ENCODE results near the gene C1QTNF7.

Gene C1QTNF7

DNA sequence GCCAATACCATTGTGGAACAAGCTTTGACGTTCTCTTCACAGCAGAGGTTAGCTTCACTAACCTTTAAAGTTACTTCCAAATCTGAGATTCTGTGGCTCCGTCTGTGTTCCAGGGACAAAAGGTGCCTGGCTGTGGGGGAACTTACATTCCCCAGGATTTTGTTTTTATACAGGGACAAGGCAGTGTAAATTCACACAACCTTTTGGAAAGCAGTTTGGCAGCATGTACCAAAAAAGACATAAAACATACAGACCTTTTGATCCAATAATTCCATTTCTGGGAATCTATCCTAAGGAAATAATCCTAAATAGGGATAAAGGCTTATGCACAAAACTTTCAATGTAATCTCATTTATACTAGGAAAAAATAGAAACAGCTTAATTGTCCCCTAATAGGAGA is 8.9 kb upstream of the C1QTNF7 start:
- no peak for ATAC-seq
- TF ChIP-seq SNAI2 (CRISPR knock-in tag; IDR thresholded peaks at IDR 0.05) = no peak
- TF ChIP-seq CSDC2 (CRISPR knock-in tag; IDR thresholded peaks at IDR 0.05) = no peak
- no peak for TF ChIP-seq ESRRG (CRISPR knock-in tag; IDR thresholded peaks at IDR 0.05)
- no peak for TF ChIP-seq TOX (CRISPR knock-in tag; IDR thresholded peaks at IDR 0.05; ENCODE audit: borderline replicate concordance)
- no peak for TF ChIP-seq OSR1 (CRISPR knock-in tag; IDR thresholded peaks at IDR 0.05)
- TF ChIP-seq TCF4 (CRISPR knock-in tag; IDR thresholded peaks at IDR 0.05; ENCODE audit: borderline replicate concordance) = no peak
- no peak for TF ChIP-seq RARB (CRISPR knock-in tag; IDR thresholded peaks at IDR 0.05)
- TF ChIP-seq, protein P1, sequence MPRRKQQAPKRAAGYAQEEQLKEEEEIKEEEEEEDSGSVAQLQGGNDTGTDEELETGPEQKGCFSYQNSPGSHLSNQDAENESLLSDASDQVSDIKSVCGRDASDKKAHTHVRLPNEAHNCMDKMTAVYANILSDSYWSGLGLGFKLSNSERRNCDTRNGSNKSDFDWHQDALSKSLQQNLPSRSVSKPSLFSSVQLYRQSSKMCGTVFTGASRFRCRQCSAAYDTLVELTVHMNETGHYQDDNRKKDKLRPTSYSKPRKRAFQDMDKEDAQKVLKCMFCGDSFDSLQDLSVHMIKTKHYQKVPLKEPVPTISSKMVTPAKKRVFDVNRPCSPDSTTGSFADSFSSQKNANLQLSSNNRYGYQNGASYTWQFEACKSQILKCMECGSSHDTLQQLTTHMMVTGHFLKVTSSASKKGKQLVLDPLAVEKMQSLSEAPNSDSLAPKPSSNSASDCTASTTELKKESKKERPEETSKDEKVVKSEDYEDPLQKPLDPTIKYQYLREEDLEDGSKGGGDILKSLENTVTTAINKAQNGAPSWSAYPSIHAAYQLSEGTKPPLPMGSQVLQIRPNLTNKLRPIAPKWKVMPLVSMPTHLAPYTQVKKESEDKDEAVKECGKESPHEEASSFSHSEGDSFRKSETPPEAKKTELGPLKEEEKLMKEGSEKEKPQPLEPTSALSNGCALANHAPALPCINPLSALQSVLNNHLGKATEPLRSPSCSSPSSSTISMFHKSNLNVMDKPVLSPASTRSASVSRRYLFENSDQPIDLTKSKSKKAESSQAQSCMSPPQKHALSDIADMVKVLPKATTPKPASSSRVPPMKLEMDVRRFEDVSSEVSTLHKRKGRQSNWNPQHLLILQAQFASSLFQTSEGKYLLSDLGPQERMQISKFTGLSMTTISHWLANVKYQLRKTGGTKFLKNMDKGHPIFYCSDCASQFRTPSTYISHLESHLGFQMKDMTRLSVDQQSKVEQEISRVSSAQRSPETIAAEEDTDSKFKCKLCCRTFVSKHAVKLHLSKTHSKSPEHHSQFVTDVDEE (CRISPR knock-in tag; IDR thresholded peaks at IDR 0.05) = no peak
- TF ChIP-seq ZNF70 (CRISPR knock-in tag; IDR thresholded peaks at IDR 0.05) = no peak
- no peak for TF ChIP-seq BACH2 (CRISPR knock-in tag; IDR thresholded peaks at IDR 0.05; ENCODE audit: borderline replicate concordance)
- no peak for TF ChIP-seq ISL1 (CRISPR knock-in tag; IDR thresholded peaks at IDR 0.05)
- TF ChIP-seq, protein P2, sequence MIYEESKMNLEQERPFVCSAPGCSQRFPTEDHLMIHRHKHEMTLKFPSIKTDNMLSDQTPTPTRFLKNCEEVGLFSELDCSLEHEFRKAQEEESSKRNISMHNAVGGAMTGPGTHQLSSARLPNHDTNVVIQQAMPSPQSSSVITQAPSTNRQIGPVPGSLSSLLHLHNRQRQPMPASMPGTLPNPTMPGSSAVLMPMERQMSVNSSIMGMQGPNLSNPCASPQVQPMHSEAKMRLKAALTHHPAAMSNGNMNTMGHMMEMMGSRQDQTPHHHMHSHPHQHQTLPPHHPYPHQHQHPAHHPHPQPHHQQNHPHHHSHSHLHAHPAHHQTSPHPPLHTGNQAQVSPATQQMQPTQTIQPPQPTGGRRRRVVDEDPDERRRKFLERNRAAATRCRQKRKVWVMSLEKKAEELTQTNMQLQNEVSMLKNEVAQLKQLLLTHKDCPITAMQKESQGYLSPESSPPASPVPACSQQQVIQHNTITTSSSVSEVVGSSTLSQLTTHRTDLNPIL (CRISPR knock-in tag; IDR thresholded peaks at IDR 0.05; ENCODE audit: low read depth) = no peak
- no peak for TF ChIP-seq ZNF8 (CRISPR knock-in tag; IDR thresholded peaks at IDR 0.05)

DNA sequence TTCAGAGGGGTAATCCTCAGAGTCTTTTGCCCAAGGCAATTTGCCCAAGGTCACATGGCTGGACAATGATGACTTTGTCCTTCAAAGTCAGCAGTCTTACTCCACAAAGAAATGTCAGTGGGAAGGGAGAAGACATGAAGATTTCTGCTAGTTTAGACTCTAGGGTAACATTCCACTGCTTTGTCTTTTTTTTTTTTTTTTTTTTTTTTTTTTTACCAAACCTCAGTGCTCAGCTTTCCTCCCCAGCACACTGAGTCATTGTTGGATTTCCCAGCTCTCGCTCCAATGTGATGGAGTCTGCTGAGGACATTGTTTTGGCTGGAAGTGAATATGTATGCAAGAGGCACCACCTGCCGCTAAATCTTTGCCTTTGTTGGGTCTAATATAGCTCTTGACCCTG is 7.2 kb upstream of the C1QTNF7 start:
- no peak for TF ChIP-seq ISL1 (CRISPR knock-in tag; IDR thresholded peaks at IDR 0.05)
- TF ChIP-seq RARB (CRISPR knock-in tag; IDR thresholded peaks at IDR 0.05) = no peak
- no peak for TF ChIP-seq ZFP3 (CRISPR knock-in tag; IDR thresholded peaks at IDR 0.05)
- TF ChIP-seq ZNF70 (CRISPR knock-in tag; IDR thresholded peaks at IDR 0.05) = no peak
- TF ChIP-seq OSR1 (CRISPR knock-in tag; IDR thresholded peaks at IDR 0.05) = no peak
- TF ChIP-seq, protein P3, sequence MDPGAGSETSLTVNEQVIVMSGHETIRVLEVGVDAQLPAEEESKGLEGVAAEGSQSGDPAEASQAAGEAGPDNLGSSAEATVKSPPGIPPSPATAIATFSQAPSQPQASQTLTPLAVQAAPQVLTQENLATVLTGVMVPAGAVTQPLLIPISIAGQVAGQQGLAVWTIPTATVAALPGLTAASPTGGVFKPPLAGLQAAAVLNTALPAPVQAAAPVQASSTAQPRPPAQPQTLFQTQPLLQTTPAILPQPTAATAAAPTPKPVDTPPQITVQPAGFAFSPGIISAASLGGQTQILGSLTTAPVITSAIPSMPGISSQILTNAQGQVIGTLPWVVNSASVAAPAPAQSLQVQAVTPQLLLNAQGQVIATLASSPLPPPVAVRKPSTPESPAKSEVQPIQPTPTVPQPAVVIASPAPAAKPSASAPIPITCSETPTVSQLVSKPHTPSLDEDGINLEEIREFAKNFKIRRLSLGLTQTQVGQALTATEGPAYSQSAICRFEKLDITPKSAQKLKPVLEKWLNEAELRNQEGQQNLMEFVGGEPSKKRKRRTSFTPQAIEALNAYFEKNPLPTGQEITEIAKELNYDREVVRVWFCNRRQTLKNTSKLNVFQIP (CRISPR knock-in tag; IDR thresholded peaks at IDR 0.05; ENCODE audit: borderline replicate concordance, low read depth) = no peak
- no peak for TF ChIP-seq BACH2 (CRISPR knock-in tag; IDR thresholded peaks at IDR 0.05; ENCODE audit: borderline replicate concordance)
- TF ChIP-seq, protein P2 (CRISPR knock-in tag; IDR thresholded peaks at IDR 0.05; ENCODE audit: low read depth) = no peak
- no peak for TF ChIP-seq ARNTL (CRISPR knock-in tag; IDR thresholded peaks at IDR 0.05; ENCODE audit: borderline replicate concordance, low read depth)
- TF ChIP-seq ZC3H10 (CRISPR knock-in tag; IDR thresholded peaks at IDR 0.05) = no peak
- no peak for TF ChIP-seq PPARA (CRISPR knock-in tag; IDR thresholded peaks at IDR 0.05; ENCODE audit: borderline replicate concordance)
- TF ChIP-seq, protein P1 (CRISPR knock-in tag; IDR thresholded peaks at IDR 0.05) = no peak
- no peak for TF ChIP-seq TOX (CRISPR knock-in tag; IDR thresholded peaks at IDR 0.05; ENCODE audit: borderline replicate concordance)
- TF ChIP-seq ZNF565 (CRISPR knock-in tag; conservative IDR thresholded peaks at IDR 0.05; ENCODE audit: low read depth) = no peak
- no peak for TF ChIP-seq SNAI2 (CRISPR knock-in tag; IDR thresholded peaks at IDR 0.05)
- TF ChIP-seq ZFP30 (CRISPR knock-in tag; IDR thresholded peaks at IDR 0.05) = no peak
- TF ChIP-seq, protein P4, sequence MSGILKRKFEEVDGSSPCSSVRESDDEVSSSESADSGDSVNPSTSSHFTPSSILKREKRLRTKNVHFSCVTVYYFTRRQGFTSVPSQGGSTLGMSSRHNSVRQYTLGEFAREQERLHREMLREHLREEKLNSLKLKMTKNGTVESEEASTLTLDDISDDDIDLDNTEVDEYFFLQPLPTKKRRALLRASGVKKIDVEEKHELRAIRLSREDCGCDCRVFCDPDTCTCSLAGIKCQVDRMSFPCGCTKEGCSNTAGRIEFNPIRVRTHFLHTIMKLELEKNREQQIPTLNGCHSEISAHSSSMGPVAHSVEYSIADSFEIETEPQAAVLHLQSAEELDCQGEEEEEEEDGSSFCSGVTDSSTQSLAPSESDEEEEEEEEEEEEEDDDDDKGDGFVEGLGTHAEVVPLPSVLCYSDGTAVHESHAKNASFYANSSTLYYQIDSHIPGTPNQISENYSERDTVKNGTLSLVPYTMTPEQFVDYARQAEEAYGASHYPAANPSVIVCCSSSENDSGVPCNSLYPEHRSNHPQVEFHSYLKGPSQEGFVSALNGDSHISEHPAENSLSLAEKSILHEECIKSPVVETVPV (CRISPR knock-in tag; IDR thresholded peaks at IDR 0.05) = no peak
- ATAC-seq = no peak; the same call in 2 of the 3 replicates

All from SK-N-SH treated with all-trans-retinoic acid at 6 μM for 48 hours (cell line).